22Rv1 (cell line): ENCODE data around the gene DNM3.

Experiments
- H3K27ac ChIP-seq: fragments of 450-650 bp; 2 replicates; pipeline ENCODE4 v1.5.1; 2017
- CTCF ChIP-seq: fragments of 450-650 bp; IDR thresholded peaks from 2 replicates; pipeline ENCODE4 v1.5.1; 2017; ENCODE audit warnings: mild to moderate bottlenecking
- ZFX ChIP-seq: fragments of 450-650 bp; IDR thresholded peaks from 2 replicates; pipeline ENCODE4 v1.6.1; 2017; ENCODE audit warnings: antibody characterized with exemption, borderline replicate concordance

DNM3 gene

DNA sequence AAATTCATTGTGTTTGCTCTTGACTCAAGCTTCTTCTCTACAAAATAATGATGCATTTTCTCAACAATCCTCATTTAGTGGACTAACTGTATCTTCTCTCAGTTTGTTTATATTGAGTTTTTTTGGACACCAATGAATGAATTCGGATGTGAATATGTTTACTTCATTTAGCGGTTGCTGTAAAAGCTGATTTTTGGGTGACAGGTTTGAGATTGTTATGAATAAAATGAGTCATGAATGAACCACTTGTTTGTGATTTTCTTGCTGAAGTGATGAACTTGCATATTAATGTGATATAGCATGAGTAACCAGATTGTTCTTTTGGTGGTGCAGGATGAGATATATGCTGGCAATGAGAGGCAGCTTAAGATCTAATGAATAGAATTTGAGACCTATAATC is 3.1 kb downstream of the DNM3 start:
- no peak for TF ChIP-seq CTCF
- TF ChIP-seq ZFX = no peak

GRCh38 chr1:171845998-171846397 is 4.7 kb downstream of the DNM3 start:
- TF ChIP-seq CTCF (no peak), ZFX (no peak)
- no peak overlapping the region for H3K27ac ChIP-seq

More for the DNA sequence above, 3.1 kb downstream of the DNM3 start:
- H3K27ac ChIP-seq = no peak overlapping the region

- TF ChIP-seq CTCF (no peak), ZFX (no peak)
Measured at GRCh38 chr1:171849245-171849898, 8.1 kb downstream of the DNM3 start.

GRCh38 chr1:171850651-171851350 is 9.5 kb downstream of the DNM3 start:
- TF ChIP-seq ZFX (no peak), CTCF (no peak)
- H3K27ac ChIP-seq = no peak overlapping the region

More at GRCh38 chr1:171849245-171849898, 8.1 kb downstream of the DNM3 start:
- no peak overlapping the region for H3K27ac ChIP-seq

- no peak overlapping the region for H3K27ac ChIP-seq
- TF ChIP-seq CTCF = no peak
- TF ChIP-seq ZFX = no peak
Measured at GRCh38 chr1:171852272-171852671, 11.0 kb downstream of the DNM3 start.

DNA sequence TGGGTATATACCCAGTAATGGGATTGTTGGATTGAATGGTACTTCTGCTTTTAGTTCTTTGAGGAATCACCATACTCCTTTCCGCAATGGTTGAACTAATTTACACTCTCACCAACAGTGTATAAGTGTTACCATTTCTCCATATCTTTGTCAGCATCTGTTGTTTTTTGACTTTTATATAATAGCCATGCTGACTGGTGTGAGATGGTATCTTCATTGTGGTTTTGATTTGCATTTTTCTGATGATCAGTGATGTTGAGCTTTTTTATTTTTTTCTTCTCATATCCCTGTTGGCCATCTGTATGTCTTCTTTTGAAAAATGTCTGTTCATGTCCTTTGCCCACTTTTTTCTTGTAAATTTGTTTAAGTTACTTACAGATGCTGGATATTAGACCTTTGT is 14.1 kb downstream of the DNM3 start:
- no peak overlapping the region for H3K27ac ChIP-seq
- TF ChIP-seq CTCF (no peak), ZFX (no peak)

GRCh38 chr1:171858696-171859095 is 17.4 kb downstream of the DNM3 start:
- TF ChIP-seq CTCF (no peak), ZFX (no peak)
- no peak overlapping the region for H3K27ac ChIP-seq
